Measurements from ENCODE around the gene SLC25A31. TPM values are rescaled to one million over a fixed set of nuclear protein-coding genes. Genes with fewer than 3 reads are reported as not detected.

Gene SLC25A31
- total and polyA plus RNA-seq, 2 of the 13 experiments (the other 11 are each of a cell fraction or from before 2014, with no cell fraction given) = 0.04 TPM; not detected in 1

DNA sequence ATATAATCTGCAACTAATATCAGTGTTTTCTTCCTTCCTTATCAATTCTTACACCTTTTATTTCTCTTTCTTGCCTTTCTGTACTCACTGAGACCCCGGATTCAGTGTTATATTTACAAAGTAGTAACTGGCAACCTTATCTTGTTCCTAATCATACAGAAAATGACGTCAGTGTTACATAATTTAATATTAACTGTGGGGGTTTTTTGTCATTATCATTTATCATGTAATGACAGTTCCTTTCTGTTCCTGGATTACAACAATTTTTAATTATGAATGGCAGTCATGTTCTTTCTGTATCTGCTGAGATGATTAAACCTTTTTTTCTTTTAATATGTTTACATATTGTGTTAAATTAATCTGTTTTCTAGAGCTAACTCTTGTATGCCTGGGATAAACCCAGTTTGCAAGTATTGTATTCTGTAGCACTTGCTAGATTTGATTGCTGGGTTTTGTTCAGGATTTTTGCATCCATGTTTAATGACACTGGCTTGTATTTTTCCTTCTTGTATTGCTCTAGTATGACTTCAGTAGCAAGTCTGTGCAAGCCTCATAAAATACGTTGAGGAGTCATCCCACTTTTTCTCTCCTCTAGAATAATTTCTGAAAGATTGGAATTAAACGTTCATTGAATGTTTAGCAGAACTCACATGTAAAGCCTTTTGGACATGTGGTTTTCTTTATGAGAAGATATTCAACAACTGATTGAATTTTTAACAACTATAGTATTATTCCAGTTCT is 41.5 kb downstream of the SLC25A31 start:
- ATAC-seq (no peak), FAIRE-seq (no peak), DNase-seq (ENCODE audit: low spot score) (no peak)
- intact Hi-C loops (cut with micrococcal nuclease; ENCODE audit: unreplicated experiment) = no loop called here
- H3K4me2 ChIP-seq (ENCODE audit: low read depth, low read length) = no peak overlapping the region
- in situ Hi-C loops (cut with HindIII; ENCODE audit: extremely low pct_ligation_motif_present, low pct_unique_long_range_greater_than_20kb) = no loop called here
- no peak overlapping the region for H3K4me3 ChIP-seq (replicated peaks in 1 of 3; ENCODE audit: insufficient read depth in 1 of 3, low read depth in 2 of 3, low read length in 3 of 3)
- H3K9me3 ChIP-seq (ENCODE audit: low read length) = no peaks in the 10 kb centered on the region
- ChIA-PET POLR2A (no interaction called here), CTCF (ENCODE audit: low intra/inter-chr PET ratio, low total read pairs) (no interaction called here)
- H4K20me1 ChIP-seq (ENCODE audit: insufficient read depth, low read length) = no peaks in the 10 kb centered on the region
- H2AFZ ChIP-seq (ENCODE audit: low read length) = no peak overlapping the region
- H3K4me1 ChIP-seq (ENCODE audit: insufficient read depth, low read length) = 0 out of 2 replicates have a peak, but pooled peaks cover under 1% of the 10 kb centered on the region
- TF ChIP-seq ZSCAN29 (CRISPR knock-in tag; conservative IDR thresholded peaks at IDR 0.05) = no peak
- peak; percentile 82 for TF ChIP-seq CREB1 (IDR thresholded peaks at IDR 0.05)
- TF ChIP-seq CREB1 (CRISPR knock-in tag; IDR thresholded peaks at IDR 0.05) = no peak
- TF ChIP-seq ATF7 (IDR thresholded peaks at IDR 0.05) = peak; percentile 95
- TF ChIP-seq ATF7 (CRISPR knock-in tag; IDR thresholded peaks at IDR 0.05) = no peak
- no peaks in the 10 kb centered on the region for H3K27me3 ChIP-seq (ENCODE audit: control insufficient read depth in 1 of 2, insufficient read depth in 2 of 2, low read length in 2 of 2)
- no TSS peak for BruUV-seq (replicated peaks)
- H3K79me2 ChIP-seq (ENCODE audit: insufficient read depth, low read length) = no peaks in the 10 kb centered on the region
- 4% methylated on average over 4 of the region's 4 CpGs for WGBS (ENCODE audit: low lambda C conversion rate)
- no peaks in the 10 kb centered on the region for H3K36me3 ChIP-seq (replicated peaks in 1 of 2; ENCODE audit: control insufficient read depth in 1 of 2, insufficient read depth in 2 of 2, low read length in 2 of 2)
- no peak overlapping the region for H3K9ac ChIP-seq (ENCODE audit: insufficient read depth, low read depth, low read length)
- no peak overlapping the region for H3K27ac ChIP-seq (ENCODE audit: extremely low read length, insufficient read depth, low read length)

DNA sequence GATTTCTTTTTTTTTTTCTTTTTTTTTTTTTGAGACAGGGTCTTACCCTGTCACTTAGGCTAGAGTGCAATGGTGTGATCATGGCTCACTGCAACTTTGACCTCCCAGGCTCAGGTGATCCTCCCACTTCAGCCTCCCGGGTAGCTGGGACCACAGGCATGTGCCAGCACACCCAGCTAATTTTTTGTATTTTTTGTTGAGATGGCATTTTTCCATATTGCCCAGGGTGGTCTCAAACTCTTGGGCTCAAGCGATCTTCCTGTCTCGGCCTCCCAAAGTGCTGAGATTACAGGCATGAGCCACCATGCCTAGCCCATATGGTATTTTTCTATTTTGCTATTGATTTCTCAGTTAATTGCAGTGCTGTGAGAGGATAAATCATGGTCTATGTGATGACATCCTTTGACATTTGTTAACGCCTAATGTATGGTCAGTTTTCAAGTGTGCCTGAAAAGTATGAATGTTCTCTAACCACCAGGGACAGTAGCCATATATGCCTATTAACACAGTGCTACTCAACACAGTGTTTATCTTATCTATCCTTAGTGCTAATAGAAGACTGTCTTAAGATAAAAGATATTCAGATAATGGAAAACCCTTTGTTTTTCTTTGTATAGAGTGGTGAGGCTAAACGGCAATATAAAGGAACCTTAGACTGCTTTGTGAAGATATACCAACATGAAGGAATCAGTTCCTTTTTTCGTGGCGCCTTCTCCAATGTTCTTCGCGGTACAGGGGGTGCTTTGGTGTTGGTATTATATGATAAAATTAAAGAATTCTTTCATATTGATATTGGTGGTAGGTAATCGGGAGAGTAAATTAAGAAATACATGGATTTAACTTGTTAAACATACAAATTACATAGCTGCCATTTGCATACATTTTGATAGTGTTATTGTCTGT is 42.8 kb downstream of the SLC25A31 start:
- Histone ChIP-seq H3K4me2 (ENCODE audit: low read depth, low read length) (no peak overlapping the region), H3K27ac (ENCODE audit: extremely low read length, insufficient read depth, low read length) (no peak overlapping the region), H3K27me3 (ENCODE audit: control insufficient read depth in 1 of 2, insufficient read depth in 2 of 2, low read length in 2 of 2) (no peaks in the 10 kb centered on the region), H3K9ac (ENCODE audit: insufficient read depth, low read depth, low read length) (no peak overlapping the region), H4K20me1 (ENCODE audit: insufficient read depth, low read length) (no peaks in the 10 kb centered on the region), H3K36me3 (replicated peaks in 1 of 2; ENCODE audit: control insufficient read depth in 1 of 2, insufficient read depth in 2 of 2, low read length in 2 of 2) (no peaks in the 10 kb centered on the region), H3K4me1 (ENCODE audit: insufficient read depth, low read length) (peaks cover 13% of the 10 kb centered on the region), H3K9me3 (ENCODE audit: low read length) (no peaks in the 10 kb centered on the region), H3K79me2 (ENCODE audit: insufficient read depth, low read length) (no peaks in the 10 kb centered on the region), H3K4me3 (replicated peaks in 1 of 3; ENCODE audit: insufficient read depth in 1 of 3, low read depth in 2 of 3, low read length in 3 of 3) (no peak overlapping the region), H2AFZ (ENCODE audit: low read length) (no peak overlapping the region)
- intact Hi-C loops (cut with micrococcal nuclease; ENCODE audit: unreplicated experiment) = no loop called here
- ATAC-seq (no peak), FAIRE-seq (no peak), DNase-seq (ENCODE audit: low spot score) (no peak)
- CTCF ChIA-PET (ENCODE audit: low intra/inter-chr PET ratio, low total read pairs) = no interaction called here
- POLR2A ChIA-PET = no interaction called here
- no TSS peak for BruUV-seq (replicated peaks)
- in situ Hi-C loops (cut with HindIII; ENCODE audit: extremely low pct_ligation_motif_present, low pct_unique_long_range_greater_than_20kb) = no loop called here
- TF ChIP-seq MAFK (conservative IDR thresholded peaks at IDR 0.05 in 1 of 2, IDR thresholded peaks at IDR 0.05 in 1 of 2; ENCODE audit: low read length in 2 of 2) (peak; percentile 13 to 41; a peak in 1 of 4 replicates), MAFF (IDR thresholded peaks at IDR 0.05; ENCODE audit: low read depth, low read length) (peak; percentile 43; the same call in 1 of the 2 replicates)
- TF ChIP-seq, protein P1, sequence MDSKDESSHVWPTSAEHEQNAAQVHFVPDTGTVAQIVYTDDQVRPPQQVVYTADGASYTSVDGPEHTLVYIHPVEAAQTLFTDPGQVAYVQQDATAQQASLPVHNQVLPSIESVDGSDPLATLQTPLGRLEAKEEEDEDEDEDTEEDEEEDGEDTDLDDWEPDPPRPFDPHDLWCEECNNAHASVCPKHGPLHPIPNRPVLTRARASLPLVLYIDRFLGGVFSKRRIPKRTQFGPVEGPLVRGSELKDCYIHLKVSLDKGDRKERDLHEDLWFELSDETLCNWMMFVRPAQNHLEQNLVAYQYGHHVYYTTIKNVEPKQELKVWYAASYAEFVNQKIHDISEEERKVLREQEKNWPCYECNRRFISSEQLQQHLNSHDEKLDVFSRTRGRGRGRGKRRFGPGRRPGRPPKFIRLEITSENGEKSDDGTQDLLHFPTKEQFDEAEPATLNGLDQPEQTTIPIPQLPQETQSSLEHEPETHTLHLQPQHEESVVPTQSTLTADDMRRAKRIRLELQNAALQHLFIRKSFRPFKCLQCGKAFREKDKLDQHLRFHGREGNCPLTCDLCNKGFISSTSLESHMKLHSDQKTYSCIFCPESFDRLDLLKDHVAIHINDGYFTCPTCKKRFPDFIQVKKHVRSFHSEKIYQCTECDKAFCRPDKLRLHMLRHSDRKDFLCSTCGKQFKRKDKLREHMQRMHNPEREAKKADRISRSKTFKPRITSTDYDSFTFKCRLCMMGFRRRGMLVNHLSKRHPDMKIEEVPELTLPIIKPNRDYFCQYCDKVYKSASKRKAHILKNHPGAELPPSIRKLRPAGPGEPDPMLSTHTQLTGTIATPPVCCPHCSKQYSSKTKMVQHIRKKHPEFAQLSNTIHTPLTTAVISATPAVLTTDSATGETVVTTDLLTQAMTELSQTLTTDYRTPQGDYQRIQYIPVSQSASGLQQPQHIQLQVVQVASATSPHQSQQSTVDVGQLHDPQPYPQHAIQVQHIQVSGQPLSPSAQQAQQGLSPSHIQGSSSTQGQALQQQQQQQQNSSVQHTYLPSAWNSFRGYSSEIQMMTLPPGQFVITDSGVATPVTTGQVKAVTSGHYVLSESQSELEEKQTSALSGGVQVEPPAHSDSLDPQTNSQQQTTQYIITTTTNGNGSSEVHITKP (CRISPR knock-in tag; IDR thresholded peaks at IDR 0.05; ENCODE audit: low read depth) = no peak
- WGBS (ENCODE audit: low lambda C conversion rate) = 64% methylated on average over 10 of the region's 10 CpGs

All from HepG2 (cell line).